HG02973 (cell line): ENCODE data around the gene RPL13.
"Not testable (repeated sequence)": the region's sequence is repeated elsewhere in the genome, so short reads cannot be mapped to it uniquely, and the experiment has no call there.

ENCODE experiments used
- ATAC-seq: cut with Tn5 transposase; IDR thresholded peaks from one replicate; pipeline ENCODE4 v1.9.1; 2021; ENCODE audit warnings: moderate library complexity; ENCODE audit not compliant: unreplicated experiment

The RPL13 gene

GRCh38 chr16:89562939-89563338 is 2.5 kb downstream of the RPL13 start:
- no peak for ATAC-seq

GRCh38 chr16:89563639-89564392 is 3.3 kb downstream of the RPL13 start:
- no peak for ATAC-seq

- ATAC-seq = no peak
These were observed 4.2 kb downstream of the RPL13 start for GRCh38 chr16:89564476-89565255.

- no peak for ATAC-seq
These were observed 4.7 kb downstream of the RPL13 start for GRCh38 chr16:89565256-89565505.

- ATAC-seq = no peak
These were observed 5.3 kb downstream of the RPL13 start for GRCh38 chr16:89565506-89566372.

- ATAC-seq = no peak
These were observed 7.4 kb downstream of the RPL13 start for GRCh38 chr16:89567656-89568594.

GRCh38 chr16:89569506-89570341 is 9.2 kb downstream of the RPL13 start:
- ATAC-seq = no peak

- no peak for ATAC-seq
These were observed 10.0 kb downstream of the RPL13 start for GRCh38 chr16:89570342-89570923.

- not testable (repeated sequence) for ATAC-seq
These were observed 10.6 kb downstream of the RPL13 start for GRCh38 chr16:89570983-89571598.

GRCh38 chr16:89571636-89572035 is 11.2 kb downstream of the RPL13 start:
- no peak for ATAC-seq

GRCh38 chr16:89572073-89572484 is 11.6 kb downstream of the RPL13 start:
- ATAC-seq = no peak

GRCh38 chr16:89572485-89573205 is 12.2 kb downstream of the RPL13 start:
- no peak for ATAC-seq

GRCh38 chr16:89573826-89574680 is 13.6 kb downstream of the RPL13 start:
- no peak for ATAC-seq

GRCh38 chr16:89574681-89575246 is 14.3 kb downstream of the RPL13 start:
- no peak for ATAC-seq

- ATAC-seq = no peak
These were observed 15.0 kb downstream of the RPL13 start, which contains the start of gene CPNE7 for GRCh38 chr16:89575247-89576152. Gene CPNE7 (plus strand): TSS chr16:89575758. CDS start chr16:89575898, 140 bp downstream.
